ENCODE results near the gene MUSTN1.

MUSTN1 gene

DNA sequence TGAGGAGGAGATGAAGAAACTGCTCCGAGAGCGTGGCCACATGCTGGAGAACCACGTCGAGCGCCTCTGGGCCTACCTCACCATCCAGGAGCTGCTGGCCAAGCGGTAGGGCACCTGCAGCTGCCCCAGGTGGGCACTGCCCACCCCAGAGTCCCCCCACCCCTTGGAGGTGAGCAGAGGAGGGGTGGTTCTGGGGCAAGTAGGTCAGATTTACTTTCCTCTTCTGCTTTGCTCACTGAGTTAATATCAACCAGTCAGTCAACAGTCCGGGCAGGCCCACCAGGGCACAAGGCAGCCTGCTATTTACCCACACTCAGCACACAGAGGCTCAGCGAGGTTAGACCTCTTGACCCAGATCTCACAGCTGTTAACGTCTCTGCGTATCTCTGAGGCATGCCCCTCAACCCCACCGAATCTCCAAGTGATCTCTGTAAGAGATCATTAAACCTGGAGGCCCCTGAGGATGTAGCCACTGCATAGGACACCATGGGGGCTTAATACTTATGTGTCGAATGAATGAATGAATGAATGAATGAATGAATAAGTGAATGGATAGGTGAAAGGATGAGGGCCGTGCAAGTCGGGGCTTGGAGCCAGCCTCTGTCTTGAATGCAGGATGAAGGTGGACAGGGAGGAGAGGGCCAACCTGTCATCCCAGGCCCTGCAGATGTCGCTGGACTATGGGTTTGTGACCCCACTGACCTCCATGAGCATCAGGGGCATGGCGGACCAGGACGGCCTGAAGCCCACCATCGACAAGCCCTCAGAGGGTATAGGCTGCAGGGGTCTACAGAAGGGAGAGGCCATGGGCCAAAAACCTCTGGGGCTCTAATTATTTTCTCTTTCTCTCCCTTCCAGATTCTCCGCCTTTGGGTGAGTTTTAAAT lies 48.2 kb downstream of the MUSTN1 start:
- DNase-seq (ENCODE audit: low read depth), result no peak
- no peak overlapping the region for H3K4me3 ChIP-seq (ENCODE audit: low read depth, low read length)
- TF ChIP-seq, protein P1, sequence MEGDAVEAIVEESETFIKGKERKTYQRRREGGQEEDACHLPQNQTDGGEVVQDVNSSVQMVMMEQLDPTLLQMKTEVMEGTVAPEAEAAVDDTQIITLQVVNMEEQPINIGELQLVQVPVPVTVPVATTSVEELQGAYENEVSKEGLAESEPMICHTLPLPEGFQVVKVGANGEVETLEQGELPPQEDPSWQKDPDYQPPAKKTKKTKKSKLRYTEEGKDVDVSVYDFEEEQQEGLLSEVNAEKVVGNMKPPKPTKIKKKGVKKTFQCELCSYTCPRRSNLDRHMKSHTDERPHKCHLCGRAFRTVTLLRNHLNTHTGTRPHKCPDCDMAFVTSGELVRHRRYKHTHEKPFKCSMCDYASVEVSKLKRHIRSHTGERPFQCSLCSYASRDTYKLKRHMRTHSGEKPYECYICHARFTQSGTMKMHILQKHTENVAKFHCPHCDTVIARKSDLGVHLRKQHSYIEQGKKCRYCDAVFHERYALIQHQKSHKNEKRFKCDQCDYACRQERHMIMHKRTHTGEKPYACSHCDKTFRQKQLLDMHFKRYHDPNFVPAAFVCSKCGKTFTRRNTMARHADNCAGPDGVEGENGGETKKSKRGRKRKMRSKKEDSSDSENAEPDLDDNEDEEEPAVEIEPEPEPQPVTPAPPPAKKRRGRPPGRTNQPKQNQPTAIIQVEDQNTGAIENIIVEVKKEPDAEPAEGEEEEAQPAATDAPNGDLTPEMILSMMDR (IDR thresholded peaks at IDR 0.05; ENCODE audit: control insufficient read depth, extremely low read depth, insufficient read depth), result no peak

DNA sequence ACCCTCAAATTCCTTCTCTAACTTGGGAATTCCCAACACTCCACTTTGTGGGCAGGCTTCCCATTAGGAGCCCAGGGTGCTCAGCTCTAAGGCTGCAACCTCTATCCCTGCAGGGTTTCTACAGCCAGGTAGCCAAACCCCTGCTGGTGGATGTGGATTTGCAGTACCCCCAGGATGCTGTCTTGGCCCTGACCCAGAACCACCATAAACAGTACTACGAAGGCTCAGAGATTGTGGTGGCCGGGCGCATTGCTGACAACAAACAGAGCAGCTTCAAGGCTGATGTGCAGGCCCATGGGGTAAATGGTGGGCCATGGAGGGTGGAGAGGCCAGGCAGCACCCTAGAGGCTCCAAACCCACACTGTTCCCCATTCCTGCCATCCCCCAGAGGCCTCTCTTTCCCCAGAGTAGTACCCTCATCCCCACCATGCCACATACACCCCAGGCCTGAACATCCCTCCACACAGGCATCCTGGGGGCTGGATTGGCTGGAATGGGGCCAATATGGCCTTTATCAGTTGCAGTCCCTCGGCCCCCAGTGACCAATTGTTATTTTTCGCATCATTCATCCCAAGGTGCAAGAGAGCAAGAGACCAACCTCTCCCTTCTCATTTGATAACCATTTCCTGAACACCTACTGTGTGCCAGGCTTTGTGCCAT lies 49.8 kb downstream of the MUSTN1 start:
- TF ChIP-seq, protein P1 (IDR thresholded peaks at IDR 0.05; ENCODE audit: control insufficient read depth, extremely low read depth, insufficient read depth), result no peak
- DNase-seq (ENCODE audit: low read depth), result no peak
- H3K4me3 ChIP-seq (ENCODE audit: low read depth, low read length), result no peak overlapping the region

DNA sequence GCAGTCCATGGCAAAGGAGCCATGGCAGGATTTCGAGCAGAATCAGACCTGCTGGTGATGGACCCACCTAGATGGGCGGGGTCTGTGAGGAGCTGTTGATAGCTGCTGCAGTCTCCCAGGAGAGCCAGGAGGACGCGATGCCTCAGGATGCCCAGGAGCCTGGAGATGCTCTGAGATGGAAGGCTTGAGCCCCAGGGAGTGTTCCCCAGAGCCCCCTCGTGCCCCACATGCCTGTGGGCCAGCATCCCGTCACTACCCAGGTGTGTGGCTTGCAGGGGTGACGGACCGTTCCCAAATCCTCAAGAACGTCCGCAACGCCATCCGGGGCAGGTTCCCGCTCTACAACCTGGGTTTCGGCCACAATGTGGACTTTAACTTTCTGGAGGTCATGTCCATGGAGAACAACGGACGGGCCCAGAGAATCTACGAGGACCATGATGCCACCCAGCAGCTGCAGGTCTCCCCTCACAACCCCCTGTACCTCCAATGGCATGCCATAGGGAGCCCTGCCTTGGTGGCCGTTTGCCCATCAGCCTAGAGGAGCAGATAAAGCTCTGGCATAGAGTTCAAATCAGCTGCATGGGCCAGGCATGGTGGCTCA lies 50.7 kb downstream of the MUSTN1 start:
- TF ChIP-seq, protein P1 (IDR thresholded peaks at IDR 0.05; ENCODE audit: control insufficient read depth, extremely low read depth, insufficient read depth), result no peak
- no peak overlapping the region for H3K4me3 ChIP-seq (ENCODE audit: low read depth, low read length)
- no peak for DNase-seq (ENCODE audit: low read depth)

GRCh38 chr3:52783211-52783555 lies 51.6 kb downstream of the MUSTN1 start:
- no peak for DNase-seq (ENCODE audit: low read depth)
- TF ChIP-seq, protein P1 (IDR thresholded peaks at IDR 0.05; ENCODE audit: control insufficient read depth, extremely low read depth, insufficient read depth), result no peak
- no peak overlapping the region for H3K4me3 ChIP-seq (ENCODE audit: low read depth, low read length)
